Lower leg skin (tissue), 4 donors: ENCODE results near the gene TOMM40L. TPM values are rescaled to one million over a fixed set of nuclear protein-coding genes. Genes with fewer than 3 reads are reported as not detected.
A peak's percentile ranks its signal among the peaks of the same experiment; 100 is the strongest.

ENCODE experiments used
- DNase-seq, 2 donors: peaks; one replicate each; pipeline ENCODE4 v3.0.0-alpha.2; 2019; ENCODE audit warnings: low spot score in 2 of 2
- H3K4me3 ChIP-seq: fragments of 200-600 bp; sonication (generic); 2 replicates; pipeline ENCODE4 v1.5.1; 2017; ENCODE audit warnings: mild to moderate bottlenecking, low read depth; ENCODE audit not compliant: poor library complexity, severe bottlenecking
- POLR2A ChIP-seq, 2 donors: fragments of 450-650 bp; IDR thresholded peaks; one replicate each; pipeline ENCODE4 v1.6.1; 2016 to 2017; ENCODE audit warnings: antibody characterized with exemption in 2 of 2, mild to moderate bottlenecking in 1 of 2, moderate library complexity in 1 of 2
- WGBS, 2 donors: methylation state at CpG; one replicate each; pipeline ENCODE4 v1.1.5; 2018; 5-methylcytosine and 5-hydroxymethylcytosine counted together
- intact Hi-C: fragments of 100-400 bp; cut with DNase I; formaldehyde crosslinking; loops from one replicate; pipeline ENCODE4 v1.15.0; 2023; ENCODE audit warnings: low total_unique reads
- total RNA-seq, 4 donors: library from RNA; depleted of rRNA; stranded (reverse); fragments of >200 nt; gene quantifications; one replicate each; pipeline ENCODE4 v1.1.0, GENCODE V29; 2016
- TF ChIP-seq, protein P1 (sequence below), 3 donors: fragments of 450-650 bp; IDR thresholded peaks; one replicate each; pipeline ENCODE4 v1.5.1; 2016; ENCODE audit warnings: antibody characterized with exemption in 3 of 3, mild to moderate bottlenecking in 3 of 3, moderate library complexity in 2 of 3

TOMM40L gene
- total RNA-seq, 4 donors from 2014 or later: 3.8 to 11.9 (median 7.7) TPM

DNA sequence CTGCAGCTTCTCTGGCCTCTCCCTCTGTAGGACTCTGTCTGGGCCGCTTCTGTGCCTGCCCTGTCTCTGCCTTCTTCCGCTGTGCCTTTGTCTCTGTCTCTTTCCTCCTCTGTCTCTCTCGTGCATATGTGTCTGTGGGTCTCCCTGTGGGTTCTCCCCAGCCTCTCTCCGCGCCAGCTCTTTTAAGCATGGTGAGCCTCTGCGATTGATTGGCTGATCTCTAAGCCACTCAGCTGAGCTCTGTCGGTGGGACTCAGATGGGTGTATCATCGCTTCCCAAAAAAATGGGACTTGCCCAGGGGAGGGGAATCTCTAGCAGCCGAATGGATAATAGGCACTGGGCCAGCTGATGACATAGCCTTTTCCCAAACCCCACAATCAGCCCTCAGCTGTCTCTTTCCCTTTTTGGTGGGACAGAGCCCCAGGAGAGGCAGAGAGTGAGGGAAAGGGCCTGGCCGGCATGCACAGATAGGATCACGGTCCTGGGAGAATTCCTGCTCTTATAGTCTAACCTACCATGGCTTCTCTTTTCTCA is 26.9 kb upstream of the TOMM40L start, which contains the start of gene ADAMTS4:
Gene ADAMTS4, minus strand, starts transcription at position 158 of the 535 bp plus-strand sequence. CDS start 427 bp downstream, outside the sequence.
- intact Hi-C loops: no loop called here
- H3K4me3 ChIP-seq: peak within 1 kb of the TSS; percentile 24
- TF ChIP-seq, protein P1, sequence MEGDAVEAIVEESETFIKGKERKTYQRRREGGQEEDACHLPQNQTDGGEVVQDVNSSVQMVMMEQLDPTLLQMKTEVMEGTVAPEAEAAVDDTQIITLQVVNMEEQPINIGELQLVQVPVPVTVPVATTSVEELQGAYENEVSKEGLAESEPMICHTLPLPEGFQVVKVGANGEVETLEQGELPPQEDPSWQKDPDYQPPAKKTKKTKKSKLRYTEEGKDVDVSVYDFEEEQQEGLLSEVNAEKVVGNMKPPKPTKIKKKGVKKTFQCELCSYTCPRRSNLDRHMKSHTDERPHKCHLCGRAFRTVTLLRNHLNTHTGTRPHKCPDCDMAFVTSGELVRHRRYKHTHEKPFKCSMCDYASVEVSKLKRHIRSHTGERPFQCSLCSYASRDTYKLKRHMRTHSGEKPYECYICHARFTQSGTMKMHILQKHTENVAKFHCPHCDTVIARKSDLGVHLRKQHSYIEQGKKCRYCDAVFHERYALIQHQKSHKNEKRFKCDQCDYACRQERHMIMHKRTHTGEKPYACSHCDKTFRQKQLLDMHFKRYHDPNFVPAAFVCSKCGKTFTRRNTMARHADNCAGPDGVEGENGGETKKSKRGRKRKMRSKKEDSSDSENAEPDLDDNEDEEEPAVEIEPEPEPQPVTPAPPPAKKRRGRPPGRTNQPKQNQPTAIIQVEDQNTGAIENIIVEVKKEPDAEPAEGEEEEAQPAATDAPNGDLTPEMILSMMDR (IDR thresholded peaks at IDR 0.05): no peak
- no peak for TF ChIP-seq POLR2A (IDR thresholded peaks at IDR 0.05)
- peak; percentile 62 to 92 for DNase-seq
- 16 to 17% methylated on average over 11 of the region's 11 CpGs for WGBS, 2 donors

DNA sequence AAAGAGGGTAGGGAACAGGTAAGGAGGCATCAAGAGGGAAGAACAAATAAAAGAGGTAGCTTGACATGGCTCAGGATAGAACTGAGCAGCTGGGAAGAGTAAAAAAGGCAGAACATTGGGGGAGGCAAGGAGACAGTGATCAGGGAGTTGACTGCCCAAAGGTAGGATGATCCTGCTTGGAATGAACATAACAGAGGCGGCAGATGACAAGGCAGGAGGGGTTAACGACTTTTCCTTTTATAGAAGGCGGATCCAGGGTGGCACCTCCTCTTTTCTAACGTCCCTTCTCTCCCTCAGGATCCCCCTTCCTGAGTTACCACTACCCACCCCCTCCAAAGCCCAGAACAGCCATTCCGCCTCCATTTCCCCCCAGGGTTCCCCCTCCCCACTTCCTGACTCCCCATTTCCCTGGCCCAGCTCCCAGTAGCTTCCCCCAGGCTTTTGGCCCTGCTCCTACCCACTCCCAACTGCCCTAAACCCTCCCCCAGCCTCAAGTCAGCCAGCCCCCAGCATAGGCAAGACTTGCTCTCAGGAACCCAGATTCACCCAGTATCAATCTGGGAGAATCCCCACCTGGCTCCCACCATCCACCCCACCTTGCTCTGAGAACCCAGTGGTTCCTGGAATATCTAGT is 26.2 kb upstream of the TOMM40L start:
- peak in 1 of 2 donors; percentile 83 for DNase-seq
- no peak for TF ChIP-seq POLR2A (IDR thresholded peaks at IDR 0.05)
- TF ChIP-seq, protein P1 (IDR thresholded peaks at IDR 0.05): no peak
- intact Hi-C loops: no loop called here
- no peak overlapping the region for H3K4me3 ChIP-seq
- WGBS, 2 donors: 30 to 37% methylated on average over 5 of the region's 5 CpGs

DNA sequence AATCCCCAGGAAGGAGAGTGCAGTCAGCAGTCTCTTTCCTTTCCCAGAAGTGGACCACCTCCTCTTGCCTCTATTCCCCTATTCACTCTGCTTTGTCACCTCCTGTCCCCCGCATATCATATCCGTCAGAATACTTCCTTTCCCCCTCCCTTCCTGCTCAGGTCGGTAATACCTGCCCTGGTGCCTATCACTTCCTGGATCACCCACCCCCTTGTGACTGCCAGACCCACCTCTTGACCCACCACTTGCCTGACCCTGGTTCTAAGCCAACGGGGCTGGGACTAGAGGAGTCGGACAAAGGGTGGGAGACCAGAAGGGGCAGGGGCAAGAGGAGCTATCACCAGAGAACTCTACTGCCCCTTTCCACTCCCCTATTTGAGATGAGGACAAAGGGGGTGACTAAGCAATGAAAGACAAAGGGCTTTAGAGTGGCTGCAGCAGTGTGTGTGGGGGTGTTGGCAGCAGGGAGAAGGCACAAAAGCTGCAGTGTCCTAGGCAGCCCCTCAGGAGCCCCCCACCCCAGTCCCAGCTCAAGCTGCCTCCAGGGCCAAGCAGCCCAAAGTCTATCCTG is 25.4 kb upstream of the TOMM40L start:
- intact Hi-C loops: no loop called here
- peak in 1 of 2 donors; percentile 82 for DNase-seq
- no peak overlapping the region for H3K4me3 ChIP-seq
- 56 to 57% methylated on average over 5 of the region's 5 CpGs for WGBS, 2 donors
- no peak for TF ChIP-seq POLR2A (IDR thresholded peaks at IDR 0.05)
- TF ChIP-seq, protein P1 (IDR thresholded peaks at IDR 0.05): no peak

DNA sequence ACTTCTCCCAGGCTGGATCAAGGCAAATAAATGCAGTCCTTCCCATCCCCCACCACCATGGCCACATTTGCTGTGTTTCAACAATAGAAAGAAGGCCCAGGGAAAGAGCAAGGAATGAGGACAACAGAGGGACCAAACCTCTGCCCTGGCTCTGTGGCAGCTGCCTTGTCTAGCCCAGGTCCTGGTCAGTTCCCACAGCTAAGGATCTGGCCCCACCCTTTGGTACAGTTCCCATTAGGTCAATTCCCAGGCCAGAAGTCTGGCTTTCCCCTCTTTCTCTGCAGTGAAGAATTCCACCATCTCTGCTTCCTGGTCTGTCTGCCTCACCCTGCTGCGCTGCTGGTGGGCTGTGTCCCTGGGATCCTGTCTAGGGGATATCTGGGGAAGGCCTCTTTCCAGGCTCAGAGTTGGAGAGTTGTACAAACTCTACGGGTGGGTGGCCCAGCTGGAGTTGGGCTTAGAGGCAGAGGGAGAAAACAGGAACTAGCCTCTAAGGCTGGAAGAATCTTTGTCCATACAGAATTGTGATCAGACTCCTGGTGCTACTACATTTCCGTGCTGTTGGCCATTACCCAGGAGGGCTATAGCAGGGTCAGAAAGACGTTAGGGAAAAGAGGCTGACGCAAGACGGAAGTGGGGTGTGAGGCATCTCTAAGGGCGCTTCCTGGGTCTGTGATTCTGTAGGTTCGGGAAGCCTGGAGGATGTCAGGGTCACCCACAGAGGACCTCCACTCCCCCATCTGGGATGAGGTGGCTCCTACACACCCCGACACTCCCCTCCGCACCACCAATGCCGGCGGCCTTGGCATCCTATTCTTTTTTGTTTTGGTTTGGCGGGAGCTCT is 24.6 kb upstream of the TOMM40L start:
- DNase-seq: peak; percentile 65 to 94
- no peak overlapping the region for H3K4me3 ChIP-seq
- intact Hi-C loops: no loop called here
- no peak for TF ChIP-seq POLR2A (IDR thresholded peaks at IDR 0.05)
- TF ChIP-seq, protein P1 (IDR thresholded peaks at IDR 0.05): no peak
- WGBS, 2 donors: 10 to 12% methylated on average over 13 of the region's 13 CpGs

DNA sequence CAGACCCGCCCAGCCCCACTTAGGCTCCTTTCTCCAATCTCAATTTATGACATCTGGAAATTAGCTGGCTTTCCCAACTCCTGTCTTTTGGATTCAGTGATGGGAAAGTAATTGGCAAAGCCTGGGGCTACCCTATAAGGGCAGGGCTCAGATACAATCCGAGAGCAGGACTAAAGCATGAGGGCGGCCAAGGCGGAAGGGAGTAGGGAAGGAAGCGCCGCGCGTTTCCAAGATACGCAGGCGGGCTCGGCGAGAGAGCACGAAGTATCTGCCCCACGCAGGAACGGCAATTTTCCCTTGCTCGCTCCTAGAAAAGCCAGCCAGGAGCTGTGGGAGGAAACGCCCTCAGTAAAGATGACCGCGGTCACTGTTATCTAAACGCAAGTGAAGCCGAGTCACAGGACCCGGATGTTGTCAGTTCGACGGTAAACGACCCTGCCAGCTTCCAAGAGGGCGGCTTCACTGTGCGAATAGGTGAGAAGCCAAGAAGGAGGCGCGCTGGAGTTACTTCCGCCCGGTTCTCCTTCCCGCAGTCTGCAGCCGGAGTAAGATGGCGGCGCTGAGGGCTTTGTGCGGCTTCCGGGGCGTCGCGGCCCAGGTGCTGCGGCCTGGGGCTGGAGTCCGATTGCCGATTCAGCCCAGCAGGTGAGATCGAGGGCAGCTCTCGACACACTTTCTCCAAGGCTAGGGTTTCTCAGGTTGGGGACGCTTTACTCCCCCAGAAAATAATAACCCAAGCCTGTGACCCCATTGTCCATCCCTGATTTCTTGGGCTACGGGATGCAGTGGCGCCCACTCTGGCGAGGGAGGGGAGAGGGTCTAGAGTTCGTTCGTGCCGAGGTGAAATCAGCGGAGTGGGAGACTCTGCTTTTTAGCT is 23.8 kb upstream of the TOMM40L start, which contains the start of gene NDUFS2:
Gene NDUFS2, plus strand, starts transcription at position 532 of the 877 bp plus-strand sequence. Its CDS starts 19 bp downstream, at position 551.
- 1% methylated on average over 42 to 51 of the region's 53 CpGs for WGBS, 2 donors
- intact Hi-C loops: no loop called here
- peak within 1 kb of the TSS; percentile 66 for H3K4me3 ChIP-seq
- DNase-seq: peak; percentile 99 to 100
- TF ChIP-seq POLR2A (IDR thresholded peaks at IDR 0.05): peak in 1 of 2 donors; percentile 45
- TF ChIP-seq, protein P1 (IDR thresholded peaks at IDR 0.05): no peak
